Dermis microvascular lymphatic vessel endothelial cell (primary cell): ENCODE data around the gene NUP35. TPM values are rescaled to one million over a fixed set of nuclear protein-coding genes. Genes with fewer than 3 reads are reported as not detected.
"Not testable (repeated sequence)": the region's sequence is repeated elsewhere in the genome, so short reads cannot be mapped to it uniquely, and the experiment has no call there.

Source experiments
- DNase-seq, 2 donors: peaks; one replicate each; pipeline versions ENCODE4 v3.0.0 to v3.0.0-alpha.2; 2010; ENCODE audit warnings: low read depth in 2 of 2
- total RNA-seq: library from RNA; depleted of rRNA; stranded (reverse); fragments of >200 nt; gene quantifications from 2 replicates; pipeline ENCODE4 v1.2.1, GENCODE V29; 2014

The NUP35 gene
- total RNA-seq, 1 donor from 2014 or later: 10.4 TPM

GRCh38 chr2:183134016-183134415 lies 9.8 kb downstream of the NUP35 start:
- no peak for DNase-seq

- no peak for DNase-seq
These were observed 24.7 kb downstream of the NUP35 start for GRCh38 chr2:183148955-183149354.

GRCh38 chr2:183149489-183149888 lies 25.2 kb downstream of the NUP35 start:
- peak in 1 of 2 donors; percentile 4 for DNase-seq

GRCh38 chr2:183152280-183152679 lies 28.0 kb downstream of the NUP35 start:
- not testable (repeated sequence) for DNase-seq

- DNase-seq: no peak
These were observed 29.7 kb downstream of the NUP35 start for GRCh38 chr2:183153967-183154366.

- not testable (repeated sequence) for DNase-seq
These were observed 30.5 kb downstream of the NUP35 start for GRCh38 chr2:183154772-183155171.

- DNase-seq: no peak
These were observed 32.9 kb downstream of the NUP35 start for GRCh38 chr2:183157131-183157530.

- DNase-seq: no peak
These were observed 38.1 kb downstream of the NUP35 start for GRCh38 chr2:183162362-183162761.

GRCh38 chr2:183163821-183164649 lies 39.8 kb downstream of the NUP35 start:
- no peak for DNase-seq

- DNase-seq: no peak
These were observed 40.4 kb downstream of the NUP35 start for GRCh38 chr2:183164650-183165015.

- no peak for DNase-seq
These were observed 42.0 kb downstream of the NUP35 start for GRCh38 chr2:183166210-183166609.

- DNase-seq: not testable (repeated sequence)
These were observed 42.7 kb downstream of the NUP35 start for GRCh38 chr2:183166976-183167375.

GRCh38 chr2:183172220-183172887 lies 48.1 kb downstream of the NUP35 start:
- no peak for DNase-seq

GRCh38 chr2:183179156-183179555 lies 54.9 kb downstream of the NUP35 start:
- peak in 1 of 2 donors; percentile 11 for DNase-seq

GRCh38 chr2:183185534-183185933 lies 61.3 kb downstream of the NUP35 start:
- DNase-seq: no peak

- no peak for DNase-seq
These were observed 62.1 kb downstream of the NUP35 start for GRCh38 chr2:183186296-183186695.

- DNase-seq: no peak
These were observed 62.5 kb downstream of the NUP35 start for GRCh38 chr2:183186766-183187165.

GRCh38 chr2:183192343-183192742 lies 68.1 kb downstream of the NUP35 start:
- DNase-seq: no peak

- no peak for DNase-seq
These were observed 69.7 kb downstream of the NUP35 start for GRCh38 chr2:183193904-183194303.

- no peak for DNase-seq
These were observed 71.2 kb downstream of the NUP35 start for GRCh38 chr2:183195397-183195796.

- no peak for DNase-seq
These were observed 71.8 kb downstream of the NUP35 start for GRCh38 chr2:183195998-183196409.

GRCh38 chr2:183204397-183204796 lies 80.2 kb downstream of the NUP35 start:
- no peak for DNase-seq

GRCh38 chr2:183207110-183207509 lies 82.9 kb downstream of the NUP35 start:
- no peak for DNase-seq
